Heart left ventricle (tissue), 13 donors: ENCODE results near the gene MRPL32.

Experiments used
- CTCF ChIP-seq, 12 donors: fragments of 200-600 bp; sonication (generic) in 4 of 12; IDR thresholded peaks; one replicate each; pipeline versions ENCODE4 v1.5.0 to v1.8.0; 2018 to 2022; ENCODE audit warnings: antibody characterized with exemption in 12 of 12, mild to moderate bottlenecking in 5 of 12
- POLR2A ChIP-seq, 2 donors: fragments of 450-650 bp; IDR thresholded peaks; one replicate each; pipeline ENCODE4 v1.6.1; 2017; ENCODE audit warnings: antibody characterized with exemption in 2 of 2, mild to moderate bottlenecking in 2 of 2, moderate library complexity in 2 of 2
- donor health status: ischemic (EF 13 %, LVEDD 7.1; RV severe dilation, severe dysfunction).
- donor health status: DM: no; HTN: yes; CAD: no.
- donor health status: DM: no; HTN: no; CAD: no.
- donor health status: ischemic (EF 25% LVEDD 6.9; RV normal size, moderate dysfunction).
- donor health status: ischemic (EF 25% LVEDD 5.7; RV mildly dilated, moderate dysfunction).
- donor health status: ischemic (EF 35%, LVEDD 5.7; RV mildly dilated, moderate dysfunction).
- donor health status: nonischemic (EF 11% LVEDD 7.7; RV severe dilation, severe dysfunction).
- donor health status: DM: yes; HTN: yes; CAD: no.
- donor health status: PGD.
- donor health status: ischemic (EF 29% LVEDD 5.4; RV normal size, mild dysfunction).
- donor health status: nonischemic (EF 23%, LVEDD 6.1; RV moderate dilation, normal function).

- TF ChIP-seq CTCF (IDR thresholded peaks at IDR 0.05) (no peak), POLR2A (IDR thresholded peaks at IDR 0.05) (no peak)
Observed at GRCh38 chr7:42956062-42956461, 23.9 kb downstream of the MRPL32 start.
